Fibroblast of lung (primary cell): ENCODE measurements around the gene HSD17B3.

Experiments
- EZH2 ChIP-seq: IDR thresholded peaks from 2 replicates; pipeline ENCODE4 v1.5.1; 2012; ENCODE audit warnings: low read length, control low read depth, mild to moderate bottlenecking; ENCODE audit errors: missing control alignments
- TF ChIP-seq, protein P1 (sequence below), 2 donors: IDR thresholded peaks in 1 of 2; conservative IDR thresholded peaks in 1 of 2; 1 replicate in 1 of 2; 2 replicates in 1 of 2; pipeline ENCODE4 v1.5.1; 2011 to 2012; ENCODE audit warnings: low read length in 2 of 2, control low read depth in 1 of 2, inconsistent platforms in 1 of 2, low read depth in 1 of 2, mild to moderate bottlenecking in 1 of 2

DNA sequence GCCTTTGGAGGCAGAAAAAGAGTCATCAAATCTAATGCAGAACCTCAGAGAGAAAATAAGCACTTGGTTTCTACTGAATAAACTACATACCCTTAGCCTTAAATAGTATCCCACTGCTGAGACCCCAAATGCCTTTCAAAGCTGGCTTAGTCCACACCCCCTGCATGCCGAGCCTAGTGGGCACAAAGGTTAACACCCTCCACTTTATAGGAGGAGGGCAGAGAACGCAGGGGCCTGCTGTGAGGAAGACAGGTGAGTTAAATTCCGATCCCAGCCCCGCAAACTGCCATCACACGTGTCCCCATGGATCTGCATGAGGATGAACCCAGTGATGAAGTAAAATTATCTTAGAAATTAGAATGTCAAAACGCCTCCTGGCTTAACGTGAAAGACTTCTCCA, 19.5 kb upstream of the HSD17B3 start:
- TF ChIP-seq, protein P1, sequence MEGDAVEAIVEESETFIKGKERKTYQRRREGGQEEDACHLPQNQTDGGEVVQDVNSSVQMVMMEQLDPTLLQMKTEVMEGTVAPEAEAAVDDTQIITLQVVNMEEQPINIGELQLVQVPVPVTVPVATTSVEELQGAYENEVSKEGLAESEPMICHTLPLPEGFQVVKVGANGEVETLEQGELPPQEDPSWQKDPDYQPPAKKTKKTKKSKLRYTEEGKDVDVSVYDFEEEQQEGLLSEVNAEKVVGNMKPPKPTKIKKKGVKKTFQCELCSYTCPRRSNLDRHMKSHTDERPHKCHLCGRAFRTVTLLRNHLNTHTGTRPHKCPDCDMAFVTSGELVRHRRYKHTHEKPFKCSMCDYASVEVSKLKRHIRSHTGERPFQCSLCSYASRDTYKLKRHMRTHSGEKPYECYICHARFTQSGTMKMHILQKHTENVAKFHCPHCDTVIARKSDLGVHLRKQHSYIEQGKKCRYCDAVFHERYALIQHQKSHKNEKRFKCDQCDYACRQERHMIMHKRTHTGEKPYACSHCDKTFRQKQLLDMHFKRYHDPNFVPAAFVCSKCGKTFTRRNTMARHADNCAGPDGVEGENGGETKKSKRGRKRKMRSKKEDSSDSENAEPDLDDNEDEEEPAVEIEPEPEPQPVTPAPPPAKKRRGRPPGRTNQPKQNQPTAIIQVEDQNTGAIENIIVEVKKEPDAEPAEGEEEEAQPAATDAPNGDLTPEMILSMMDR (conservative IDR thresholded peaks at IDR 0.05 in 1 of 2, IDR thresholded peaks at IDR 0.05 in 1 of 2; ENCODE audit: low read depth in 1 of 2, low read length in 2 of 2): no peak
- no peak for TF ChIP-seq EZH2
